ENCODE data around the gene PSMD10.

PSMD10 gene

GRCh38 chrX:108034725-108035124, 56.6 kb downstream of the PSMD10 start:
- Histone ChIP-seq H3K27ac (ENCODE audit: low read depth, low read length) (no peak overlapping the region), H3K4me3 (ENCODE audit: low read length) (no peak overlapping the region), H3K27me3 (ENCODE audit: control insufficient read depth, low read length) (no peaks in the 10 kb centered on the region), H3K9me2 (replicated peaks; ENCODE audit: control insufficient read depth, low read length) (no peaks in the 10 kb centered on the region), H3K36me3 (ENCODE audit: control insufficient read depth, low read length) (no peaks in the 10 kb centered on the region), H3K4me2 (ENCODE audit: low read length) (no peak overlapping the region), H3K4me1 (ENCODE audit: control insufficient read depth, low read length) (0 out of 2 replicates have a peak, but pooled peaks cover 3% of the 10 kb centered on the region), H3F3A (ENCODE audit: control insufficient read depth, insufficient read depth) (no peaks in the 10 kb centered on the region), H3K9me3 (ENCODE audit: control insufficient read depth, insufficient read depth, low read length) (no peaks in the 10 kb centered on the region), H4K20me1 (ENCODE audit: control insufficient read depth, insufficient read depth, low read depth, low read length) (no peaks in the 10 kb centered on the region), H3K79me2 (ENCODE audit: control insufficient read depth, low read length) (no peaks in the 10 kb centered on the region)
- TF ChIP-seq, protein P1, sequence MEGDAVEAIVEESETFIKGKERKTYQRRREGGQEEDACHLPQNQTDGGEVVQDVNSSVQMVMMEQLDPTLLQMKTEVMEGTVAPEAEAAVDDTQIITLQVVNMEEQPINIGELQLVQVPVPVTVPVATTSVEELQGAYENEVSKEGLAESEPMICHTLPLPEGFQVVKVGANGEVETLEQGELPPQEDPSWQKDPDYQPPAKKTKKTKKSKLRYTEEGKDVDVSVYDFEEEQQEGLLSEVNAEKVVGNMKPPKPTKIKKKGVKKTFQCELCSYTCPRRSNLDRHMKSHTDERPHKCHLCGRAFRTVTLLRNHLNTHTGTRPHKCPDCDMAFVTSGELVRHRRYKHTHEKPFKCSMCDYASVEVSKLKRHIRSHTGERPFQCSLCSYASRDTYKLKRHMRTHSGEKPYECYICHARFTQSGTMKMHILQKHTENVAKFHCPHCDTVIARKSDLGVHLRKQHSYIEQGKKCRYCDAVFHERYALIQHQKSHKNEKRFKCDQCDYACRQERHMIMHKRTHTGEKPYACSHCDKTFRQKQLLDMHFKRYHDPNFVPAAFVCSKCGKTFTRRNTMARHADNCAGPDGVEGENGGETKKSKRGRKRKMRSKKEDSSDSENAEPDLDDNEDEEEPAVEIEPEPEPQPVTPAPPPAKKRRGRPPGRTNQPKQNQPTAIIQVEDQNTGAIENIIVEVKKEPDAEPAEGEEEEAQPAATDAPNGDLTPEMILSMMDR (IDR thresholded peaks at IDR 0.05; ENCODE audit: low read depth, low read length, poor library complexity, severe bottlenecking) = no peak
- no peak for TF ChIP-seq EZH2phosphoT487 (IDR thresholded peaks at IDR 0.05; ENCODE audit: borderline replicate concordance, low read length)

Data from DOHH2 (cell line).